NK-92 (cell line): Measurements from ENCODE around the gene GPHB5.

Experiments
- DNase-seq: peaks from one replicate; lab custom pipeline; 2025; ENCODE audit not compliant: unreplicated experiment; lab: John Stamatoyannopoulos, UW

The GPHB5 gene

GRCh38 chr14:63266106-63266505, 52.6 kb downstream of the GPHB5 start:
- DNase-seq, result no peak
